ENCODE data around the gene ADAMTS16. TPM values are rescaled to one million over a fixed set of nuclear protein-coding genes. Genes with fewer than 3 reads are reported as not detected.

Gene ADAMTS16
- total RNA-seq, 1 experiment from 2014 or later, result not detected

DNA sequence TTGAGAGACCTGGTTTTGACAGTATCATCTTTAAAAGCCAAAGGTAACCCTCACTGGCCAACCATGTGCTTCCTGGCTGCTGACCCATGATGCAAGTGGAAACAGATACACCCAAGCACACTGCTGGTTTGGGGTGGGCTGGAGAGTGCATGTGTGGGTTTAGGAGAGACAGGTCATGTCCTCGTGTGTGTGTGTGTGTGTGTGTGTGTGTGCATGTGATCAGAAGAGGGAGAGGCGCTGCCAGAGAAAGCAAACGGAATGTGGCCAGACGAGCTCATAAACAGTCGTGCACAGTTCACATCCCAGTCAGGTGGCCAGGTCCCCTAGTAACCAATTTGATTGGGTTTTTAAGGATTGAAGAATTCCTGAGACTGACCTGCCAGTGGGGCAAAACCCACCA is 169.5 kb downstream of the ADAMTS16 start:
- H3K9ac ChIP-seq (ENCODE audit: low read length), result no peak overlapping the region
- H3K79me2 ChIP-seq (ENCODE audit: low read length), result no peaks in the 10 kb centered on the region
- H3K4me3 ChIP-seq (ENCODE audit: low read length), result no peak overlapping the region
- no peak for DNase-seq
- no peaks in the 10 kb centered on the region for H3K27me3 ChIP-seq (ENCODE audit: low read length)
- no peaks in the 10 kb centered on the region for H4K20me1 ChIP-seq (ENCODE audit: insufficient read depth, low read depth, low read length)
- H3K4me1 ChIP-seq (ENCODE audit: low read length), result no peaks in the 10 kb centered on the region
- H2AFZ ChIP-seq (ENCODE audit: low read length), result no peak overlapping the region
- no peaks in the 10 kb centered on the region for H3K9me3 ChIP-seq (ENCODE audit: low read length)
- H3K36me3 ChIP-seq (ENCODE audit: insufficient read depth, low read length), result no peaks in the 10 kb centered on the region
- no peak overlapping the region for H3K27ac ChIP-seq (ENCODE audit: low read length)
- H3K9me2 ChIP-seq (replicated peaks; ENCODE audit: insufficient read depth, low read length), result no peaks in the 10 kb centered on the region
- H3K4me2 ChIP-seq (ENCODE audit: low read depth, low read length, poor library complexity, severe bottlenecking), result no peak overlapping the region

DNA sequence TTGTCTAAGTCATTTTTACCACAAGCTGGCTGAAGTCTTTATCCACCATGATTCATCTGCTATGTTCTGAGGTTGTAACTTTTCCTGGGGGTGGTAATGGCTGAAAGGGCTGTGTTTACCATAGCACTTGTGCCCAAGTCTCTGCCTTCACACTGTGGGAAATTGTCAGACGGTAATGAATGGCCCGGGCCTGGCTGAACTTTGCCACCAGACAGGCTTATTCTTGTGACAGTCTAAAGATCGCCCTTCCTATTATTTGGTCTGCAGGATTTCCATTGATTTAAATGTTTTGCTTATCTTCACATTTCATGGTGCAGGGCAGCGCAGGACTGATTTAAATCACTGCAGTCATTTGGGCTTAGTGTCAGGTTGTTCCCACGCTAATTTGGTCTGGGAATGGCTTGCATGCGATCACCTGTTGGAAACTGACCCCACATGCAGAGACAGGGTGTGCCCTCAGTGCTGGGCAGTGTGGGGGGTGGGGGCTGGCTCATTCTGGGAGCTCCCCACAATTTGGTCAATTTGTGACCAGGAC is 173.0 kb downstream of the ADAMTS16 start:
- Histone ChIP-seq H3K36me3 (ENCODE audit: insufficient read depth, low read length) (no peaks in the 10 kb centered on the region), H3K9me2 (replicated peaks; ENCODE audit: insufficient read depth, low read length) (no peaks in the 10 kb centered on the region), H3K4me3 (ENCODE audit: low read length) (no peak overlapping the region), H2AFZ (ENCODE audit: low read length) (no peak overlapping the region), H3K4me2 (ENCODE audit: low read depth, low read length, poor library complexity, severe bottlenecking) (no peak overlapping the region), H3K9me3 (ENCODE audit: low read length) (no peaks in the 10 kb centered on the region), H3K79me2 (ENCODE audit: low read length) (no peaks in the 10 kb centered on the region), H4K20me1 (ENCODE audit: insufficient read depth, low read depth, low read length) (no peaks in the 10 kb centered on the region), H3K9ac (ENCODE audit: low read length) (no peak overlapping the region), H3K4me1 (ENCODE audit: low read length) (no peaks in the 10 kb centered on the region), H3K27me3 (ENCODE audit: low read length) (no peaks in the 10 kb centered on the region), H3K27ac (ENCODE audit: low read length) (no peak overlapping the region)
- DNase-seq, result no peak

DNA sequence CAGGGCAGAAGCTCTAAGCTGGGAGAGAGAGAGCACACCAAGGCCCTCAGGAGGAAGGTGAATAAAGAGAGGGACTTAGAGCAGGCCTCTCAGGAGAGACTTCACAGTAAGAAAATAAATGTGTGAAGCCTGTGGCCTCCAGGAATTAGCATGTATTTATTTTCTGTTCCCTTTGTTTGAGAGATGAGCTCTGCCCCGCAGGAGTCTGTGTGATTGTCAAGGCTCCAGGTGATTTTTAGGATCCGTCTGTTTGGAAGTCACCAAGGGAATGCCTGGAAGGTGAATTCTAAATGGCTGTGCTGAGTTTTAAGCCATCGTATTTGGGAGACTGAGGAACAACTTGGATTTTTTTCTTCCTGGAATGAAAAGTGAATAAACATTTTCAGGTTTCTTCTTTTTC is 174.0 kb downstream of the ADAMTS16 start:
- Histone ChIP-seq H3K79me2 (ENCODE audit: low read length) (no peaks in the 10 kb centered on the region), H2AFZ (ENCODE audit: low read length) (no peak overlapping the region), H3K4me2 (ENCODE audit: low read depth, low read length, poor library complexity, severe bottlenecking) (no peak overlapping the region), H3K4me3 (ENCODE audit: low read length) (no peak overlapping the region), H3K36me3 (ENCODE audit: insufficient read depth, low read length) (no peaks in the 10 kb centered on the region), H3K4me1 (ENCODE audit: low read length) (no peaks in the 10 kb centered on the region), H3K27me3 (ENCODE audit: low read length) (no peaks in the 10 kb centered on the region), H3K9me2 (replicated peaks; ENCODE audit: insufficient read depth, low read length) (no peaks in the 10 kb centered on the region), H4K20me1 (ENCODE audit: insufficient read depth, low read depth, low read length) (no peaks in the 10 kb centered on the region), H3K9me3 (ENCODE audit: low read length) (no peaks in the 10 kb centered on the region), H3K9ac (ENCODE audit: low read length) (no peak overlapping the region), H3K27ac (ENCODE audit: low read length) (no peak overlapping the region)
- DNase-seq, result no peak

DNA sequence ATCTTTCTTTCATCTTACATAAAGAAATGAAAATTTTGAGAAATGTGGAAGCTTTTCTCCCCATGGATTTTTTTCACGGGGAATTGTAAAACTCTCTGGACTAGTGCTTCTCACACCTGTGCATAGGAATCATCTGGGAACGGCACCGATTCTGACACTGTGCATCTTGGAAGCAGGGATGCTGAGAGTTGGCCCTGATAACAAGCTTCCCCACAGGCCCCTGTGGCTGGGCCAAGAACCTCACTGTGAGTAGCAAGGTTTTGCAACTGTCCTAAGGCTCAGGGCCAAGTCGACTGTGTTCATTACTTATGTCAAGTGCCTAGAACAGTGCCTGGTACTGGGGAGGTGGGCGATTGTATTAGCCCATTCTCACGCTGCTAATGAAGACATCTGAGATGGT is 174.5 kb downstream of the ADAMTS16 start:
- no peak overlapping the region for H3K4me2 ChIP-seq (ENCODE audit: low read depth, low read length, poor library complexity, severe bottlenecking)
- DNase-seq, result no peak

DNA sequence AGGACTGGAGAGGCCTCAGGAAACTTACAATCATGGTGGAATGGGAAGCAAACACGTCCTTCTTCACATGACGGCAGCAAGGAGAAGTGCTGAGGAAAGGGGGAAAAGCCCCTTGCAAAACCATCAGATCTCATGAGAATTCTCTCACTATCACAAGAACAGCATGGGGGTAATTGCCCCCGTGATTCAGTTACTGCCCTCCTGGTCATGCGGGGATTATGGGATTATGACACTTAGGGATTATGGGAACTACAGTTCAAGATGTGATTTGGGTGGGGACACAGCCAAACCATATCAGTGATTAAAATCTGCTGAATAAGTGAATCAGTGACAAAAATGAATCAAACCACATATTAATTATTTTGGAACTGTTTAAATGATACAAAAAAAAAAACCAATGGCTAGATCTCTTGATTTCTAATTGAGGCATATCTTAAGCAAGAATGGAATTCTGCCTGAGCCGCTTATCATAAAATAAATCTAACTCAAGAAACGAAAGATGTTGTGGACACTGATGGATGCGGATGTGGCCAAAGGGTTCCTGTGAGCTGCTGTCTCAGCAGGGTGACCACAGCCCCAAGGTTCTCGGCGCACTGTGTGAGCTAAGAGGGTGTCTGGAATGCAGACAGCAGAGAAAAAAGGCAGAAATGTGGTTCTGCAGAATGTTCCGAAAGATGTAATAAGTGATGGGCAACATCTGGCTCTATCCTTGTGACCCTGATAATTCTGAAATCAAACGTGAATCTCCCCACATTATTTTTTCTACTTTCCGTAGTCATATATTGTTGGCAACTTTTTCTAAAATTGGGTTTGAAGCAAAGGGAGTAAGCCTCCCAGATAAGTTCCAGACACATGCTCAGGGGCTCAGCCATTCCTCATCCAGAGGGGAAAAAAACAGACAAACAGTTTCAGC is 175.2 kb downstream of the ADAMTS16 start:
- no peaks in the 10 kb centered on the region for H4K20me1 ChIP-seq (ENCODE audit: insufficient read depth, low read depth, low read length)
- H3K9me2 ChIP-seq (replicated peaks; ENCODE audit: insufficient read depth, low read length), result no peaks in the 10 kb centered on the region
- no peaks in the 10 kb centered on the region for H3K9me3 ChIP-seq (ENCODE audit: low read length)
- no peak for DNase-seq
- H3K27me3 ChIP-seq (ENCODE audit: low read length), result no peaks in the 10 kb centered on the region
- H3K36me3 ChIP-seq (ENCODE audit: insufficient read depth, low read length), result no peaks in the 10 kb centered on the region
- no peak overlapping the region for H3K9ac ChIP-seq (ENCODE audit: low read length)
- H3K4me1 ChIP-seq (ENCODE audit: low read length), result no peaks in the 10 kb centered on the region
- H3K4me2 ChIP-seq (ENCODE audit: low read depth, low read length, poor library complexity, severe bottlenecking), result no peak overlapping the region
- H2AFZ ChIP-seq (ENCODE audit: low read length), result no peak overlapping the region
- no peak overlapping the region for H3K4me3 ChIP-seq (ENCODE audit: low read length)
- H3K79me2 ChIP-seq (ENCODE audit: low read length), result no peaks in the 10 kb centered on the region
- no peak overlapping the region for H3K27ac ChIP-seq (ENCODE audit: low read length)

More for the DNA sequence above, 174.5 kb downstream of the ADAMTS16 start:
- no peaks in the 10 kb centered on the region for H3K79me2 ChIP-seq (ENCODE audit: low read length)
- no peaks in the 10 kb centered on the region for H4K20me1 ChIP-seq (ENCODE audit: insufficient read depth, low read depth, low read length)
- no peaks in the 10 kb centered on the region for H3K36me3 ChIP-seq (ENCODE audit: insufficient read depth, low read length)
- no peak overlapping the region for H3K9ac ChIP-seq (ENCODE audit: low read length)
- no peaks in the 10 kb centered on the region for H3K4me1 ChIP-seq (ENCODE audit: low read length)
- no peak overlapping the region for H3K27ac ChIP-seq (ENCODE audit: low read length)
- H3K4me3 ChIP-seq (ENCODE audit: low read length), result no peak overlapping the region
- H3K9me3 ChIP-seq (ENCODE audit: low read length), result no peaks in the 10 kb centered on the region
- H3K27me3 ChIP-seq (ENCODE audit: low read length), result no peaks in the 10 kb centered on the region
- H3K9me2 ChIP-seq (replicated peaks; ENCODE audit: insufficient read depth, low read length), result no peaks in the 10 kb centered on the region
- H2AFZ ChIP-seq (ENCODE audit: low read length), result no peak overlapping the region

DNA sequence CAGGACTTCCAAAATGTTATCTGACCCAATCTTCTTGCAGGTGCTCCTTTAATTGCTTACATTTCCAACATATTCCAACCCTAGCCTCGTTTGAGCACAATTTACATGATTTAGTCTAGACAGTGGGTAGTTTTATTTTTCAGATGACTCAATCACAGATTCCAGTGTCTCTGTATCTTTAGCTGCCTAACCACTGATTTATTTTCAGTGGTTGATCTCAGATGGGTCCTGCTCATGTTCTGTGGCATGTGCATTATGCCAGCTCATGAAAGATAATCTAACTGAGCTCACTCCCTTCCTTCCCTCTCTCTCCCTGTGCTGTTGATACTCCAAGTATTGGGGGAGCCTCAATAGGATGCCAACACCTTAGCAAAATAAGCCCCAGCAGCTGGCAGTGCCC is 176.2 kb downstream of the ADAMTS16 start:
- DNase-seq, result no peak
- Histone ChIP-seq H3K9me2 (replicated peaks; ENCODE audit: insufficient read depth, low read length) (no peaks in the 10 kb centered on the region), H2AFZ (ENCODE audit: low read length) (no peak overlapping the region), H3K27me3 (ENCODE audit: low read length) (no peaks in the 10 kb centered on the region), H3K79me2 (ENCODE audit: low read length) (no peaks in the 10 kb centered on the region), H3K9ac (ENCODE audit: low read length) (no peak overlapping the region), H3K4me1 (ENCODE audit: low read length) (no peaks in the 10 kb centered on the region), H3K27ac (ENCODE audit: low read length) (no peak overlapping the region), H3K9me3 (ENCODE audit: low read length) (no peaks in the 10 kb centered on the region), H3K36me3 (ENCODE audit: insufficient read depth, low read length) (no peaks in the 10 kb centered on the region), H4K20me1 (ENCODE audit: insufficient read depth, low read depth, low read length) (no peaks in the 10 kb centered on the region), H3K4me2 (ENCODE audit: low read depth, low read length, poor library complexity, severe bottlenecking) (no peak overlapping the region), H3K4me3 (ENCODE audit: low read length) (no peak overlapping the region)

DNA sequence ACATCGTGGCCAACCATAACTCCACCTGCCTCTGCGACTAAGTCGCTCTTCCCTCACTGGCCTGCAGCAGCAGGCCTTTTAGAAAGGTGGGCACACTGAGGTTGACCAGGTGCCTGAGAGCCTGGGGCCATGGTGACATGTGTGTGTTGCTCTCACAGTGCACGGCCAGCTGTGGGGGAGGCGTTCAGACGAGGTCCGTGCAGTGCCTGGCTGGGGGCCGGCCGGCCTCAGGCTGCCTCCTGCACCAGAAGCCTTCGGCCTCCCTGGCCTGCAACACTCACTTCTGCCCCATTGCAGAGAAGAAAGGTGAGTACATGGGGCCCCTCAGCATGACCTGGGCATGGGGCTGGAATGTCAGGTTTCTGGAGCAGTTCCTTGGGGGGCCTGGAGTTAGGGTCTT is 177.8 kb downstream of the ADAMTS16 start:
- H3K9me3 ChIP-seq (ENCODE audit: low read length), result no peaks in the 10 kb centered on the region
- H3K79me2 ChIP-seq (ENCODE audit: low read length), result no peaks in the 10 kb centered on the region
- H3K4me2 ChIP-seq (ENCODE audit: low read depth, low read length, poor library complexity, severe bottlenecking), result no peak overlapping the region
- H3K9ac ChIP-seq (ENCODE audit: low read length), result no peak overlapping the region
- no peaks in the 10 kb centered on the region for H3K4me1 ChIP-seq (ENCODE audit: low read length)
- H3K4me3 ChIP-seq (ENCODE audit: low read length), result no peak overlapping the region
- H2AFZ ChIP-seq (ENCODE audit: low read length), result no peak overlapping the region
- H3K27me3 ChIP-seq (ENCODE audit: low read length), result no peaks in the 10 kb centered on the region
- no peaks in the 10 kb centered on the region for H3K36me3 ChIP-seq (ENCODE audit: insufficient read depth, low read length)
- H3K9me2 ChIP-seq (replicated peaks; ENCODE audit: insufficient read depth, low read length), result no peaks in the 10 kb centered on the region
- no peak for DNase-seq
- no peaks in the 10 kb centered on the region for H4K20me1 ChIP-seq (ENCODE audit: insufficient read depth, low read depth, low read length)
- no peak overlapping the region for H3K27ac ChIP-seq (ENCODE audit: low read length)

DNA sequence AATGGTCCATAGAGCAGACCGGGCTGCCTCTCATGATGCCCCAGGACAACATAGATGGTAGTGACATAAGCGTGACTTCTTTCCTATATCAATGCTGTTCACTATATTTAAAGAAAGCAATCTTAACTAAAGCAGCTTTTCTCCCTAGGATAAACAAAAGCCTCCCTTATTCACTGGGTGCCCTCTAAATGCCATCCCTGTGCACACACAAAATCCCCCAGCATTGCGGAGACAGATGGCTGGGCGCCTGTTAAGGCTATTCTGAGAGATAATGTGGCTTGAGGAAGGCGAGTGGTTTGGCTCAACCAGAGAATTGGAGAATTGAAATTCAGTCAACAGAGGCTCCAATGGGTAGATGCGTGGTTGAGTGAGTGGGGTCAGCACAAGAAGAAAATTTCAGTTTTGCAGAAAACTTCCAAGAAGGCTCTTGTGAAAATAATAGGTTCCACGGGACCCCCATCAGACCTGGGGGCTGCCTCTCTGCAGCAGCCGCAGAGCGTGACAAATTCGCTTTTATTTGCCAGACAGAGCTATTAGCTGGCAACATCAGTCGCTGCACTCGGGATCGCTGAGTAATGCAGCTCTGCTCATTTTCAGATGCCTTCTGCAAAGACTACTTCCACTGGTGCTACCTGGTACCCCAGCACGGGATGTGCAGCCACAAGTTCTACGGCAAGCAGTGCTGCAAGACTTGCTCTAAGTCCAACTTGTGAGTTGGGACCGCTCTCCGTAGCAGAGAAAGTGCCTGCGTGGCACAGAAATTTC is 178.5 kb downstream of the ADAMTS16 start:
- H2AFZ ChIP-seq (ENCODE audit: low read length), result no peak overlapping the region
- no peaks in the 10 kb centered on the region for H3K79me2 ChIP-seq (ENCODE audit: low read length)
- no peak overlapping the region for H3K4me2 ChIP-seq (ENCODE audit: low read depth, low read length, poor library complexity, severe bottlenecking)
- H3K9ac ChIP-seq (ENCODE audit: low read length), result no peak overlapping the region
- H3K36me3 ChIP-seq (ENCODE audit: insufficient read depth, low read length), result no peaks in the 10 kb centered on the region
- H3K4me3 ChIP-seq (ENCODE audit: low read length), result no peak overlapping the region
- no peaks in the 10 kb centered on the region for H3K27me3 ChIP-seq (ENCODE audit: low read length)
- no peaks in the 10 kb centered on the region for H3K9me3 ChIP-seq (ENCODE audit: low read length)
- H3K4me1 ChIP-seq (ENCODE audit: low read length), result no peaks in the 10 kb centered on the region
- H3K27ac ChIP-seq (ENCODE audit: low read length), result no peak overlapping the region
- H4K20me1 ChIP-seq (ENCODE audit: insufficient read depth, low read depth, low read length), result no peaks in the 10 kb centered on the region
- no peak for DNase-seq
- no peaks in the 10 kb centered on the region for H3K9me2 ChIP-seq (replicated peaks; ENCODE audit: insufficient read depth, low read length)
